ENCODE measurements around the gene DPP10. TPM values are rescaled to one million over a fixed set of nuclear protein-coding genes. Genes with fewer than 3 reads are reported as not detected.

The DPP10 gene
- total RNA-seq, 1 experiment from 2014 or later: not detected

GRCh38 chr2:115520727-115521126 is 1078.3 kb downstream of the DPP10 start:
- no peak overlapping the region for H3K27ac ChIP-seq (ENCODE audit: low read length)
- no TSS peak for BruUV-seq (replicated peaks)
- ChIA-PET CTCF (no interaction called here), POLR2A (no interaction called here)
- ATAC-seq: no peak
- no peaks in the 10 kb centered on the region for H3K27me3 ChIP-seq (ENCODE audit: control insufficient read depth, insufficient read depth, low read length)
- H3K36me3 ChIP-seq (ENCODE audit: control insufficient read depth, insufficient read depth, low read length): no peaks in the 10 kb centered on the region
- peaks cover 3% of the 10 kb centered on the region; the same call in 1 of the 2 replicates for H3K9me3 ChIP-seq (ENCODE audit: control insufficient read depth, insufficient read depth, low read depth, low read length)
- no peak for TF ChIP-seq POLR2AphosphoS5 (IDR thresholded peaks at IDR 0.05; ENCODE audit: low read depth, low read length)
- no peak for TF ChIP-seq SIN3A (IDR thresholded peaks at IDR 0.05; ENCODE audit: borderline replicate concordance, insufficient read depth, low read depth, low read length)
- no peak for TF ChIP-seq CTCF (IDR thresholded peaks at IDR 0.05)
- TF ChIP-seq REST (IDR thresholded peaks at IDR 0.05; ENCODE audit: insufficient read depth in 1 of 2, low read depth in 2 of 2, low read length in 1 of 2): no peak
- no peak for TF ChIP-seq TCF7L2 (IDR thresholded peaks at IDR 0.05; ENCODE audit: low read depth, low read length)
- DNase-seq (ENCODE audit: low read depth, low spot score): no peak
- intact Hi-C loops (cut with micrococcal nuclease; ENCODE audit: unreplicated experiment) (no loop called here), in situ Hi-C loops (cut with HindIII; ENCODE audit: low pct_unique_long_range_greater_than_20kb, low sequenced_read_pairs) (no loop called here)
- no peak overlapping the region for H3K4me3 ChIP-seq (ENCODE audit: low read depth in 2 of 2, low read length in 2 of 2)
- H3K4me1 ChIP-seq (ENCODE audit: control insufficient read depth, insufficient read depth, low read length): no peaks in the 10 kb centered on the region

GRCh38 chr2:115524452-115524851 is 1082.0 kb downstream of the DPP10 start:
- intact Hi-C loops (cut with micrococcal nuclease; ENCODE audit: unreplicated experiment): no loop called here
- TF ChIP-seq SIN3A (IDR thresholded peaks at IDR 0.05; ENCODE audit: borderline replicate concordance, insufficient read depth, low read depth, low read length): no peak
- no peak for TF ChIP-seq CTCF (IDR thresholded peaks at IDR 0.05)
- no peak for TF ChIP-seq TCF7L2 (IDR thresholded peaks at IDR 0.05; ENCODE audit: low read depth, low read length)
- no peak for TF ChIP-seq POLR2AphosphoS5 (IDR thresholded peaks at IDR 0.05; ENCODE audit: low read depth, low read length)
- TF ChIP-seq REST (IDR thresholded peaks at IDR 0.05; ENCODE audit: insufficient read depth in 1 of 2, low read depth in 2 of 2, low read length in 1 of 2): no peak

More at GRCh38 chr2:115524452-115524851, 1082.0 kb downstream of the DPP10 start:
- ATAC-seq (no peak), DNase-seq (ENCODE audit: low read depth, low spot score) (no peak)
- ChIA-PET POLR2A (no interaction called here), CTCF (no interaction called here)
- in situ Hi-C loops (cut with HindIII; ENCODE audit: low pct_unique_long_range_greater_than_20kb, low sequenced_read_pairs): no loop called here
- Histone ChIP-seq H3K27ac (ENCODE audit: low read length) (no peak overlapping the region), H3K9me3 (ENCODE audit: control insufficient read depth, insufficient read depth, low read depth, low read length) (peaks cover 3% of the 10 kb centered on the region; the same call in 1 of the 2 replicates), H3K4me1 (ENCODE audit: control insufficient read depth, insufficient read depth, low read length) (no peaks in the 10 kb centered on the region), H3K36me3 (ENCODE audit: control insufficient read depth, insufficient read depth, low read length) (no peaks in the 10 kb centered on the region), H3K27me3 (ENCODE audit: control insufficient read depth, insufficient read depth, low read length) (no peaks in the 10 kb centered on the region), H3K4me3 (ENCODE audit: low read depth in 2 of 2, low read length in 2 of 2) (no peak overlapping the region)
- BruUV-seq (replicated peaks): no TSS peak
